ENCODE results near the gene CAMK2D. TPM values are rescaled to one million over a fixed set of nuclear protein-coding genes. Genes with fewer than 3 reads are reported as not detected.

The CAMK2D gene
- 12.8 to 21.1 TPM (median 14.4 TPM) in 5 replicates for total RNA-seq (2022; extraction: Qiagen RNA extraction)

DNA sequence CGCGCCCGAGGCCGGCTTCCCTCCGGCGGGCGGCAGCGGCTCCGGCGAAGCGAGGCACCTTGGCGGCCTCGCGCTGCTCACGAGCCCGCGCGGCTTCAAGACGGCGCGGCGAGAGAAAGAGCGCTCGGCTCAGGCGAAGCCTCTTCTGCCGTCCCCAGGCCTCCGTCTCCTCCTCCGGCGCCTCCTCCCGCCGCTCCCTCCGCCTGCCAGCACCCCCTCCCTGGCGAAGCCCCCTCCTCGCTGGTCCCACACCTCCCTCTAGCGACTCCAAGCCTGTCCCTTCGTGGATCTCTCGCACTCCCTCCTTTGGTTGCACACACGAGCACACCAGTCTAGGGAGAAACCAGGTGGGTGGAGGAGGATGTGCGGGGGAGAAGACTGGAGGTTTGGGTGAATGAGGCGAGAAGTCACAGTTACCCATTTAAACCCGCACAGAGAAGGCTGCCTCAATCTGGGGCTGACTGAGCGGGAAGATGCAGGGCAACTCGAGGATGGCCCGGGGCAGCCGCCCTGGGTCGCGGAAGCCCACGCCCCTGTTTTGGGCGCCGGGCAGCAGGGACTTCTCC is at the start of gene CAMK2D:
CAMK2D (minus strand) TSS at position 119 of the 566 bp plus-strand sequence. CDS start 670 bp downstream, outside the sequence.

Other genes starting within 250 kb of the CAMK2D start
- gene ARSJ, start 217.9 kb upstream of the CAMK2D start, total RNA-seq (2022; extraction: Qiagen RNA extraction): 3.3 to 6.1 TPM (median 4.3 TPM) in 5 replicates